Tibial artery (tissue), 4 donors: Measurements from ENCODE around the gene MOSPD3.
A peak's percentile ranks its signal among the peaks of the same experiment; 100 is the strongest.

ENCODE experiments used
- DNase-seq, 2 donors: peaks; one replicate each; pipeline ENCODE4 v3.0.0-alpha.2; 2019
- H3K27ac ChIP-seq, 2 donors: fragments of 200-600 bp; sonication (generic) in 1 of 2; 1 replicate in 1 of 2; 2 replicates in 1 of 2; pipeline ENCODE4 v1.5.1; 2018 to 2019; ENCODE audit warnings: mild to moderate bottlenecking in 1 of 2
- H3K27me3 ChIP-seq, 2 donors: fragments of 200-600 bp; sonication (generic) in 1 of 2; one replicate each; pipeline versions ENCODE4 v1.5.1 to v1.6.0; 2016 to 2019
- H3K36me3 ChIP-seq, 3 donors: fragments of 200-600 bp; sonication (generic) in 2 of 3; one replicate each; pipeline ENCODE4 v1.5.1; 2016 to 2019; ENCODE audit warnings: mild to moderate bottlenecking in 2 of 3
- H3K4me1 ChIP-seq, 4 donors: fragments of 200-600 bp; sonication (generic) in 2 of 4; 1 replicate in 3 of 4; 2 replicates in 1 of 4; pipeline ENCODE4 v1.5.1; 2016 to 2019
- H3K4me3 ChIP-seq, 2 donors: fragments of 200-600 bp; sonication (generic) in 1 of 2; 1 replicate in 1 of 2; 2 replicates in 1 of 2; pipeline ENCODE4 v1.5.1; 2018 to 2019; ENCODE audit warnings: mild to moderate bottlenecking in 2 of 2
- H3K9me3 ChIP-seq, 3 donors: fragments of 200-600 bp; sonication (generic) in 1 of 3; one replicate each; pipeline ENCODE4 v1.5.1; 2016 to 2019
- CTCF ChIP-seq, 2 experiments: fragments of 200-600 bp in 1 of 2; fragments of 450-650 bp in 1 of 2; IDR thresholded peaks; one replicate each; pipeline ENCODE4 v1.5.1; 2017 to 2019; ENCODE audit warnings: antibody characterized with exemption in 2 of 2, mild to moderate bottlenecking in 1 of 2, moderate library complexity in 1 of 2
- intact Hi-C: fragments of 100-400 bp; cut with DNase I; formaldehyde crosslinking; loops from one replicate; pipeline ENCODE4 v1.15.0; 2023; ENCODE audit warnings: low total_unique reads

Gene MOSPD3

GRCh38 chr7:100627238-100627549, 14.9 kb downstream of the MOSPD3 start:
- Histone ChIP-seq H3K4me1 (peaks cover 0 to 11% (median 9%) of the 10 kb centered on the region in 4 donors), H3K36me3 (no peaks in the 10 kb centered on the region), H3K27me3 (peaks cover 0 to 23% of the 10 kb centered on the region in 2 donors), H3K4me3 (no peak overlapping the region), H3K27ac (no peak overlapping the region), H3K9me3 (no peaks in the 10 kb centered on the region)
- DNase-seq = no peak
- TF ChIP-seq CTCF (IDR thresholded peaks at IDR 0.05) = no peak
- intact Hi-C loops = no loop called here

GRCh38 chr7:100629117-100629716, 16.9 kb downstream of the MOSPD3 start:
- no peak for DNase-seq
- Histone ChIP-seq H3K27ac (no peak overlapping the region), H3K9me3 (no peaks in the 10 kb centered on the region), H3K27me3 (peaks cover 0 to 39% of the 10 kb centered on the region in 2 donors), H3K36me3 (no peaks in the 10 kb centered on the region), H3K4me1 (peaks cover 0 to 21% (median 17%) of the 10 kb centered on the region in 4 donors), H3K4me3 (no peak overlapping the region)
- TF ChIP-seq CTCF (IDR thresholded peaks at IDR 0.05) = no peak
- intact Hi-C loops = no loop called here

GRCh38 chr7:100630066-100630465, 17.7 kb downstream of the MOSPD3 start:
- Histone ChIP-seq H3K27ac (no peak overlapping the region), H3K4me1 (peaks cover 0 to 21% (median 17%) of the 10 kb centered on the region in 4 donors), H3K4me3 (no peak overlapping the region), H3K36me3 (no peaks in the 10 kb centered on the region), H3K27me3 (peaks cover 0 to 46% of the 10 kb centered on the region in 2 donors), H3K9me3 (no peaks in the 10 kb centered on the region)
- DNase-seq = no peak
- TF ChIP-seq CTCF (IDR thresholded peaks at IDR 0.05) = no peak
- intact Hi-C loops = no loop called here

- Histone ChIP-seq H3K9me3 (no peaks in the 10 kb centered on the region), H3K4me1 (peaks cover 0 to 12% (median 7%) of the 10 kb centered on the region in 4 donors), H3K4me3 (peak overlapping the region; percentile 43 to 47), H3K27me3 (peaks cover 0 to 47% of the 10 kb centered on the region in 2 donors), H3K36me3 (no peaks in the 10 kb centered on the region), H3K27ac (no peak overlapping the region)
- DNase-seq = peak in 1 of 2 donors; percentile 34
- intact Hi-C loops = no loop called here
- no peak for TF ChIP-seq CTCF (IDR thresholded peaks at IDR 0.05)
Measured at GRCh38 chr7:100632951-100633717, 20.8 kb downstream of the MOSPD3 start.

GRCh38 chr7:100639995-100640516, 27.7 kb downstream of the MOSPD3 start:
- intact Hi-C loops = no loop called here
- Histone ChIP-seq H3K4me1 (no peaks in the 10 kb centered on the region), H3K36me3 (no peaks in the 10 kb centered on the region), H3K9me3 (no peaks in the 10 kb centered on the region), H3K27me3 (peaks cover 0 to 52% of the 10 kb centered on the region in 2 donors), H3K27ac (no peak overlapping the region), H3K4me3 (no peak overlapping the region)
- no peak for DNase-seq
- TF ChIP-seq CTCF (IDR thresholded peaks at IDR 0.05) = no peak
